ENCODE data around the gene TFAP2A. TPM values are rescaled to one million over a fixed set of nuclear protein-coding genes. Genes with fewer than 3 reads are reported as not detected.

Gene TFAP2A
- total RNA-seq, 1 experiment from 2014 or later: 0.42 TPM

GRCh38 chr6:10391799-10392198 is 23.1 kb downstream of the TFAP2A start:
- peaks cover 98% of the 10 kb centered on the region for H3K27me3 Mint-ChIP-seq (ENCODE audit: low read depth)
- peak overlapping the region; percentile 74 for H3K4me3 Mint-ChIP-seq
- CTCF ChIA-PET: interaction anchor here (0.8 to 2.4 kb wide), 5 partner anchors 9 to 30 kb away, joined by 3 to 21 read pairs (median 8); partner anchors contain the start of gene TFAP2A
- H3K27ac Mint-ChIP-seq: no peak overlapping the region
- H3K36me3 Mint-ChIP-seq: no peaks in the 10 kb centered on the region
- POLR2A ChIA-PET: interaction anchor here (0.6 to 1.1 kb wide), 3 partner anchors 13 to 28 kb away, joined by 3 read pairs; no protein-coding TSS in a partner anchor
- TF ChIP-seq USF1 (CRISPR knock-in tag; IDR thresholded peaks at IDR 0.05) (peak; percentile 35; the same call in 1 of the 2 replicates), USF2 (CRISPR knock-in tag; IDR thresholded peaks at IDR 0.05) (peak; percentile 55; the same call in 1 of the 2 replicates), CREM (CRISPR knock-in tag; IDR thresholded peaks at IDR 0.05) (no peak), ZNF281 (CRISPR knock-in tag; IDR thresholded peaks at IDR 0.05) (no peak), ZNF263 (CRISPR knock-in tag; IDR thresholded peaks at IDR 0.05; ENCODE audit: low read depth) (no peak), MYBL2 (CRISPR knock-in tag; IDR thresholded peaks at IDR 0.05) (no peak), IRF1 (CRISPR knock-in tag; IDR thresholded peaks at IDR 0.05) (no peak)
- DNase-seq (ENCODE audit: low spot score) (no peak), ATAC-seq (no peak)
- H3K4me1 Mint-ChIP-seq: peaks cover 79% of the 10 kb centered on the region
- H3K9me3 Mint-ChIP-seq: no peaks in the 10 kb centered on the region

- Mint-ChIP-seq H3K36me3 (no peaks in the 10 kb centered on the region), H3K9me3 (no peaks in the 10 kb centered on the region), H3K27ac (no peak overlapping the region), H3K4me3 (peak overlapping the region; percentile 74), H3K4me1 (peaks cover 82% of the 10 kb centered on the region), H3K27me3 (ENCODE audit: low read depth) (peaks cover 100% of the 10 kb centered on the region)
- ChIA-PET CTCF (interaction anchor here (1.3 to 2.4 kb wide), 5 partner anchors 9 to 30 kb away, joined by 3 to 21 read pairs (median 8); partner anchors contain the start of gene TFAP2A), POLR2A (interaction anchor here (0.6 to 1.1 kb wide), 4 partner anchors 13 to 28 kb away, joined by 3 to 4 read pairs (median 3); partner anchors contain the start of gene TFAP2A)
- no peak for TF ChIP-seq SP1 (CRISPR knock-in tag; conservative IDR thresholded peaks at IDR 0.05)
- TF ChIP-seq ZNF396 (CRISPR knock-in tag; IDR thresholded peaks at IDR 0.05; ENCODE audit: borderline replicate concordance): no peak
- no peak for TF ChIP-seq JUN (CRISPR knock-in tag; IDR thresholded peaks at IDR 0.05)
- TF ChIP-seq CDX4 (CRISPR knock-in tag; IDR thresholded peaks at IDR 0.05; ENCODE audit: borderline replicate concordance): no peak
- no peak for TF ChIP-seq ATF6 (CRISPR knock-in tag; IDR thresholded peaks at IDR 0.05)
- TF ChIP-seq MXD4 (CRISPR knock-in tag; IDR thresholded peaks at IDR 0.05; ENCODE audit: borderline replicate concordance): no peak
- no peak for TF ChIP-seq ZNF532 (CRISPR knock-in tag; IDR thresholded peaks at IDR 0.05; ENCODE audit: borderline replicate concordance)
- TF ChIP-seq CBFB (CRISPR knock-in tag; IDR thresholded peaks at IDR 0.05; ENCODE audit: low read depth): no peak
- no peak for TF ChIP-seq ZBTB21 (CRISPR knock-in tag; IDR thresholded peaks at IDR 0.05; ENCODE audit: borderline replicate concordance)
- no peak for TF ChIP-seq IRF1 (CRISPR knock-in tag; IDR thresholded peaks at IDR 0.05)
- no peak for TF ChIP-seq ZNF138 (CRISPR knock-in tag; conservative IDR thresholded peaks at IDR 0.05)
- no peak for TF ChIP-seq NR1H2 (CRISPR knock-in tag; IDR thresholded peaks at IDR 0.05)
- no peak for TF ChIP-seq RELA (CRISPR knock-in tag; IDR thresholded peaks at IDR 0.05; ENCODE audit: borderline replicate concordance)
- TF ChIP-seq PRRX2 (CRISPR knock-in tag; IDR thresholded peaks at IDR 0.05): no peak
- TF ChIP-seq EMX1 (CRISPR knock-in tag; IDR thresholded peaks at IDR 0.05): no peak
- ATAC-seq: peak; percentile 15
- DNase-seq (ENCODE audit: low spot score): no peak
Observed at GRCh38 chr6:10391299-10391630, 23.6 kb downstream of the TFAP2A start.

Data from WTC11 (cell line).